SK-N-SH (cell line): ENCODE results near the gene DNAH1. TPM values are rescaled to one million over a fixed set of nuclear protein-coding genes. Genes with fewer than 3 reads are reported as not detected.

Experiments used
- CTCF ChIA-PET: fragments of 300-600, 350-600 bp; formaldehyde crosslinking; extraction: SDS; loops from one replicate; lab custom pipeline; 2021; lab: Yijun Ruan, JAX
- POLR2A ChIA-PET: fragments of 350-600 bp; sonication (Branson Sonifier 250); formaldehyde crosslinking; extraction: SDS; loops from one replicate; lab custom pipeline; 2020; ENCODE audit warnings: antibody characterized with exemption, inconsistent platforms; lab: Yijun Ruan, JAX
- DNase-seq: peaks from one replicate; pipeline ENCODE4 v3.0.0; 2012
- H2AFZ ChIP-seq: fragments of 200-600 bp; sonication (generic); 2 replicates; pipeline ENCODE4 v1.8.1; 2016; ENCODE audit warnings: antibody characterized with exemption, mild to moderate bottlenecking, low read depth
- H3F3A ChIP-seq: fragments of 200-600 bp; sonication (generic); replicated peaks from 2 replicates; pipeline ENCODE3; 2016; ENCODE audit warnings: antibody characterized with exemption, mild to moderate bottlenecking; ENCODE audit not compliant: insufficient read depth
- H3K27ac ChIP-seq, 2 experiments: fragments of 200-500 bp in 1 of 2; fragments of 200-600 bp in 1 of 2; sonication (Bioruptor generic) in 1 of 2; sonication (generic), shearing (Covaris generic) in 1 of 2; 2 replicates each; pipeline versions ENCODE4 v1.5.1 to v1.6.1; 2014 to 2016; ENCODE audit warnings: low read depth in 2 of 2, inconsistent platforms in 1 of 2, low read length in 1 of 2, mild to moderate bottlenecking in 1 of 2, mixed read lengths in 1 of 2
- H3K27me3 ChIP-seq: fragments of 200-600 bp; sonication (generic), shearing (Covaris generic); 2 replicates; pipeline ENCODE4 v1.6.1; 2016; ENCODE audit warnings: mixed run types; ENCODE audit not compliant: insufficient read depth
- H3K36me3 ChIP-seq, 2 experiments: fragments of 200-500 bp in 1 of 2; fragments of 200-600 bp in 1 of 2; sonication (Bioruptor generic) in 1 of 2; sonication (generic) in 1 of 2; replicated peaks in 1 of 2; 2 replicates each; pipeline versions ENCODE3 to v1.5.1; 2014 to 2016; ENCODE audit warnings: low read length in 1 of 2, mild to moderate bottlenecking in 1 of 2; ENCODE audit not compliant: insufficient read depth in 2 of 2, control insufficient read depth in 1 of 2
- H3K4me1 ChIP-seq, 2 experiments: fragments of 200-500 bp in 1 of 2; fragments of 200-600 bp in 1 of 2; sonication (Bioruptor generic) in 1 of 2; sonication (generic), shearing (Covaris generic) in 1 of 2; 2 replicates each; pipeline versions ENCODE4 v1.5.1 to v1.6.1; 2014 to 2016; ENCODE audit warnings: low read depth in 1 of 2, low read length in 1 of 2, mixed run types in 1 of 2; ENCODE audit not compliant: insufficient read depth in 2 of 2, control insufficient read depth in 1 of 2
- H3K4me2 ChIP-seq: fragments of 200-600 bp; sonication (generic), shearing (Covaris generic); 2 replicates; pipeline ENCODE4 v1.6.1; 2017; ENCODE audit warnings: mixed run types
- H3K4me3 ChIP-seq, 2 experiments: fragments of 200-500 bp in 1 of 2; fragments of 200-600 bp in 1 of 2; sonication (Bioruptor generic) in 1 of 2; sonication (generic), shearing (Covaris generic) in 1 of 2; 2 replicates each; pipeline versions ENCODE4 v1.5.1 to v1.8.1; 2014 to 2016; ENCODE audit warnings: low read depth in 2 of 2, inconsistent platforms in 1 of 2, low read length in 1 of 2, mild to moderate bottlenecking in 1 of 2, mixed read lengths in 1 of 2, moderate library complexity in 1 of 2
- H3K79me2 ChIP-seq: fragments of 200-600 bp; sonication (generic); 2 replicates; pipeline ENCODE4 v1.8.1; 2017; ENCODE audit warnings: mild to moderate bottlenecking; ENCODE audit not compliant: insufficient read depth
- H3K9ac ChIP-seq: fragments of 200-600 bp; sonication (generic); 2 replicates; pipeline ENCODE4 v1.6.1; 2017; ENCODE audit warnings: mixed run types
- H3K9me2 ChIP-seq: fragments of 200-600 bp; sonication (generic); 2 replicates; pipeline ENCODE4 v1.6.1; 2017; ENCODE audit warnings: mixed run types
- H3K9me3 ChIP-seq: fragments of 200-600 bp; sonication (generic); 2 replicates; pipeline ENCODE4 v1.6.1; 2017; ENCODE audit warnings: mixed run types, mild to moderate bottlenecking, moderate library complexity
- H4K20me1 ChIP-seq: fragments of 200-600 bp; sonication (generic); 2 replicates; pipeline ENCODE4 v1.6.1; 2017; ENCODE audit warnings: mild to moderate bottlenecking, mixed run types; ENCODE audit not compliant: insufficient read depth
- CHD2 ChIP-seq: fragments of 150-350 bp; IDR thresholded peaks from 2 replicates; pipeline ENCODE4 v1.6.1; 2018; ENCODE audit warnings: low read length; ENCODE audit not compliant: partially characterized antibody
- ELF1 ChIP-seq: IDR thresholded peaks from 2 replicates; pipeline ENCODE4 v1.4.0; 2012
- EZH2phosphoT487 ChIP-seq: fragments of 200-600 bp; sonication (generic); IDR thresholded peaks from 2 replicates; pipeline ENCODE4 v1.6.1; 2017; ENCODE audit warnings: low read depth, mixed run types, mild to moderate bottlenecking, antibody characterized with exemption, moderate library complexity, borderline replicate concordance
- FOSL2 ChIP-seq: IDR thresholded peaks from 2 replicates; pipeline ENCODE4 v1.4.0; 2012; ENCODE audit warnings: low read depth, mild to moderate bottlenecking, moderate library complexity, borderline replicate concordance
- FOXJ3 ChIP-seq: sonication (generic); formaldehyde crosslinking; IDR thresholded peaks from 2 replicates; pipeline ENCODE4 v1.5.1; 2020; ENCODE audit warnings: mild to moderate bottlenecking, missing genetic modification reagents
- GABPA ChIP-seq: IDR thresholded peaks from 2 replicates; pipeline ENCODE4 v1.4.0; 2012; ENCODE audit warnings: low read depth, mild to moderate bottlenecking
- MAX ChIP-seq: IDR thresholded peaks from 2 replicates; pipeline ENCODE4 v1.4.0; 2012; ENCODE audit warnings: low read depth
- MEF2A ChIP-seq: IDR thresholded peaks from 2 replicates; pipeline ENCODE4 v1.4.0; 2012; ENCODE audit warnings: low read depth, borderline replicate concordance
- NFIC ChIP-seq: IDR thresholded peaks from 2 replicates; pipeline ENCODE4 v1.4.0; 2012; ENCODE audit warnings: borderline replicate concordance
- NRF1 ChIP-seq: IDR thresholded peaks from 2 replicates; pipeline ENCODE4 v1.6.1; 2012; ENCODE audit warnings: low read depth, mild to moderate bottlenecking, low read length
- POLR2AphosphoS5 ChIP-seq: IDR thresholded peaks from 2 replicates; pipeline ENCODE4 v1.6.1; 2012; ENCODE audit warnings: low read depth, low read length
- RCOR1 ChIP-seq: fragments of 150-350 bp; IDR thresholded peaks from 2 replicates; pipeline ENCODE4 v1.6.1; 2017; ENCODE audit warnings: antibody characterized with exemption, low read length
- REST ChIP-seq: IDR thresholded peaks from 2 replicates; pipeline ENCODE4 v1.6.1; 2012; ENCODE audit warnings: mild to moderate bottlenecking, low read depth, low read length, moderate library complexity
- RXRA ChIP-seq: IDR thresholded peaks from 2 replicates; pipeline ENCODE4 v1.4.0; 2012; ENCODE audit warnings: low read depth, mild to moderate bottlenecking, borderline replicate concordance
- SIN3A ChIP-seq: IDR thresholded peaks from 2 replicates; pipeline ENCODE4 v1.6.1; 2012; ENCODE audit warnings: low read depth, mild to moderate bottlenecking, low read length, moderate library complexity, borderline replicate concordance
- TEAD4 ChIP-seq: IDR thresholded peaks from 2 replicates; pipeline ENCODE4 v1.4.0; 2012; ENCODE audit warnings: mild to moderate bottlenecking, borderline replicate concordance; ENCODE audit not compliant: insufficient read depth
- USF1 ChIP-seq: IDR thresholded peaks from 2 replicates; pipeline ENCODE4 v1.4.0; 2012; ENCODE audit warnings: low read depth, borderline replicate concordance
- YY1 ChIP-seq: IDR thresholded peaks from 2 replicates; pipeline ENCODE4 v1.4.0; 2012; ENCODE audit warnings: low read depth, mild to moderate bottlenecking
- WGBS: methylation state at CpG from one replicate; pipeline ENCODE4 v1.1.6; 2017; ENCODE audit warnings: low lambda C conversion rate; 5-methylcytosine and 5-hydroxymethylcytosine counted together
- polyA plus RNA-seq, 3 experiments: library from polyadenylated mRNA; depleted of rRNA; stranded (reverse); fragments of >200 nt; gene quantifications; 2 replicates each; pipeline ENCODE4 v1.2.3, GENCODE V29; 2012

DNAH1 gene
- polyA plus RNA-seq, 1 of the 3 experiments (the other 2 are of a cell fraction) = 5.1 TPM

GRCh38 chr3:52269776-52270175 lies 46.3 kb upstream of the DNAH1 start:
- Histone ChIP-seq H3K36me3 (peaks cover 48 to 79% of the 10 kb centered on the region in 2 experiments), H3K4me2 (no peak overlapping the region), H2AFZ (no peak overlapping the region), H4K20me1 (peaks cover 81% of the 10 kb centered on the region), H3K9ac (no peak overlapping the region), H3F3A (peaks cover 9% of the 10 kb centered on the region), H3K27ac (no peak overlapping the region), H3K27me3 (no peaks in the 10 kb centered on the region), H3K9me2 (no peaks in the 10 kb centered on the region), H3K4me3 (no peak overlapping the region), H3K9me3 (no peaks in the 10 kb centered on the region), H3K79me2 (peaks cover 98% of the 10 kb centered on the region), H3K4me1 (no peaks in the 10 kb centered on the region)
- no peak for DNase-seq
- TF ChIP-seq ELF1 (no peak), USF1 (no peak), MEF2A (no peak), CHD2 (no peak), SIN3A (no peak), RCOR1 (no peak), EZH2phosphoT487 (no peak), POLR2AphosphoS5 (no peak), NFIC (no peak), MAX (no peak), FOXJ3 (CRISPR knock-in tag) (no peak), REST (no peak), RXRA (no peak), FOSL2 (no peak), YY1 (no peak), NRF1 (no peak), GABPA (no peak), TEAD4 (no peak)
- ChIA-PET POLR2A (no interaction called here), CTCF (no interaction called here)
- WGBS = 75% methylated on average over 3 of the region's 3 CpGs
